IMR-90 (cell line): ENCODE measurements around the gene TMEM190. TPM values are rescaled to one million over a fixed set of nuclear protein-coding genes. Genes with fewer than 3 reads are reported as not detected.

Experiments used
- ATAC-seq: fragments of 200-7000 bp; cut with Tn5 transposase; 2 replicates; pipeline ENCODE4 v1.9.1; 2020; ENCODE audit warnings: low read depth, mild to moderate bottlenecking, moderate library complexity
- BruUV-seq: library from RNA; stranded (reverse); fragments of 400-500 nt; replicated peaks from 2 replicates; lab custom pipeline; 2021; lab: Mats Ljungman, UMichigan
- CTCF ChIA-PET: fragments of 300-600 bp; formaldehyde crosslinking; extraction: SDS; loops from one replicate; lab custom pipeline; 2021; ENCODE audit warnings: antibody characterized with exemption; lab: Yijun Ruan, JAX
- POLR2A ChIA-PET: fragments of 300-600 bp; sonication (Branson Sonifier 250); formaldehyde crosslinking; loops from one replicate; lab custom pipeline; 2022; ENCODE audit warnings: antibody characterized with exemption; ENCODE audit not compliant: unreplicated experiment; lab: Charles Lee
- DNase-seq: peaks from one replicate; pipeline ENCODE4 v3.0.0; 2013
- H2AFZ ChIP-seq: replicated peaks from 2 replicates; pipeline ENCODE3; 2013; ENCODE audit warnings: low read length, mild to moderate bottlenecking; ENCODE audit not compliant: poor library complexity
- H2AK5ac ChIP-seq: 2 replicates; pipeline ENCODE4 v1.6.1; 2013; ENCODE audit warnings: low read depth, low read length, inconsistent platforms
- H2AK9ac ChIP-seq: replicated peaks from 2 replicates; pipeline ENCODE3; 2013; ENCODE audit warnings: mild to moderate bottlenecking, low read depth, low read length, moderate library complexity; ENCODE audit not compliant: poor library complexity
- H2BK120ac ChIP-seq: 2 replicates; pipeline ENCODE4 v1.6.1; 2013; ENCODE audit warnings: low read depth, low read length, inconsistent platforms
- H2BK15ac ChIP-seq: 3 replicates; pipeline ENCODE4 v1.6.1; 2013; ENCODE audit warnings: low read depth, low read length, inconsistent platforms
- H2BK20ac ChIP-seq: 2 replicates; pipeline ENCODE4 v1.6.1; 2013; ENCODE audit warnings: low read depth, mild to moderate bottlenecking, inconsistent platforms, low read length, moderate library complexity
- H2BK5ac ChIP-seq: 2 replicates; pipeline ENCODE4 v1.6.1; 2013; ENCODE audit warnings: mild to moderate bottlenecking, low read depth, low read length, inconsistent platforms; ENCODE audit not compliant: poor library complexity, severe bottlenecking
- H3K14ac ChIP-seq: replicated peaks from 2 replicates; pipeline ENCODE4 v1.6.1; 2013; ENCODE audit warnings: low read depth, low read length, inconsistent platforms
- H3K18ac ChIP-seq: 2 replicates; pipeline ENCODE4 v1.6.1; 2013; ENCODE audit warnings: low read depth, low read length, control low read depth
- H3K23ac ChIP-seq: 2 replicates; pipeline ENCODE4 v1.6.1; 2013; ENCODE audit warnings: low read depth, low read length, inconsistent platforms
- H3K27ac ChIP-seq: 2 replicates; pipeline ENCODE4 v1.5.1; 2013; ENCODE audit warnings: mild to moderate bottlenecking, control low read depth, low read length; ENCODE audit not compliant: insufficient read depth
- H3K27me3 ChIP-seq: 2 replicates; pipeline ENCODE4 v1.6.1; 2013; ENCODE audit warnings: low read length; ENCODE audit not compliant: control insufficient read depth, insufficient read depth
- H3K36me3 ChIP-seq: 2 replicates; pipeline ENCODE4 v1.6.1; 2013; ENCODE audit warnings: low read length, mixed read lengths; ENCODE audit not compliant: control insufficient read depth, insufficient read depth
- H3K4ac ChIP-seq: 2 replicates; pipeline ENCODE4 v1.6.1; 2013; ENCODE audit warnings: low read depth, low read length, inconsistent platforms
- H3K4me1 ChIP-seq: 2 replicates; pipeline ENCODE4 v1.6.1; 2013; ENCODE audit warnings: low read length, mixed read lengths; ENCODE audit not compliant: control insufficient read depth, insufficient read depth
- H3K4me2 ChIP-seq: 2 replicates; pipeline ENCODE4 v1.6.1; 2013; ENCODE audit warnings: low read depth, mild to moderate bottlenecking, control low read depth, low read length, moderate library complexity
- H3K4me3 ChIP-seq: 2 replicates; pipeline ENCODE4 v1.5.1; 2013; ENCODE audit warnings: low read depth, mild to moderate bottlenecking, control low read depth, low read length, moderate library complexity; ENCODE audit not compliant: insufficient read depth
- H3K56ac ChIP-seq: 2 replicates; pipeline ENCODE4 v1.6.1; 2013; ENCODE audit warnings: low read length, inconsistent platforms; ENCODE audit not compliant: insufficient read depth; ENCODE audit errors: extremely low read depth
- H3K79me1 ChIP-seq, 2 experiments: 2 replicates each; pipeline ENCODE4 v1.6.1; 2013; ENCODE audit warnings: low read length in 2 of 2, inconsistent platforms in 1 of 2, low read depth in 1 of 2
- H3K9ac ChIP-seq: 2 replicates; pipeline ENCODE4 v1.6.1; 2013; ENCODE audit warnings: low read depth, low read length, control low read depth
- H3K9me1 ChIP-seq: 2 replicates; pipeline ENCODE4 v1.6.1; 2013; ENCODE audit warnings: low read length, inconsistent platforms; ENCODE audit not compliant: insufficient read depth
- H3K9me3 ChIP-seq: 2 replicates; pipeline ENCODE4 v1.6.1; 2013; ENCODE audit warnings: low read length; ENCODE audit not compliant: control insufficient read depth, insufficient read depth
- H4K20me1 ChIP-seq: 2 replicates; pipeline ENCODE4 v1.6.1; 2013; ENCODE audit warnings: low read length, inconsistent platforms; ENCODE audit not compliant: insufficient read depth
- H4K5ac ChIP-seq: 2 replicates; pipeline ENCODE4 v1.6.1; 2013; ENCODE audit warnings: mild to moderate bottlenecking, low read depth, low read length, control low read depth
- H4K8ac ChIP-seq, 2 experiments: 2 replicates each; pipeline ENCODE4 v1.6.1; 2013; ENCODE audit warnings: low read depth in 2 of 2, low read length in 2 of 2, control low read depth in 1 of 2, inconsistent platforms in 1 of 2
- H4K91ac ChIP-seq: 2 replicates; pipeline ENCODE4 v1.6.1; 2013; ENCODE audit warnings: low read depth, low read length, inconsistent platforms; ENCODE audit not compliant: insufficient read depth
- BHLHE40 ChIP-seq: fragments of 150-350 bp; IDR thresholded peaks from 2 replicates; pipeline ENCODE4 v1.6.1; 2016; ENCODE audit warnings: mild to moderate bottlenecking, low read depth, low read length
- CHD1 ChIP-seq: IDR thresholded peaks from 2 replicates; pipeline ENCODE4 v1.6.1; 2012; ENCODE audit warnings: low read depth, low read length, improper control_type of control experiment
- ELK1 ChIP-seq: fragments of 150-350 bp; IDR thresholded peaks from 2 replicates; pipeline ENCODE4 v1.6.1; 2016; ENCODE audit warnings: low read depth, mild to moderate bottlenecking, low read length, moderate library complexity, borderline replicate concordance
- FOS ChIP-seq: fragments of 150-350 bp; IDR thresholded peaks from 2 replicates; pipeline ENCODE4 v1.6.1; 2016; ENCODE audit warnings: low read depth, low read length
- MAZ ChIP-seq: IDR thresholded peaks from 2 replicates; pipeline ENCODE4 v1.6.1; 2012; ENCODE audit warnings: low read depth, mild to moderate bottlenecking, low read length, improper control_type of control experiment, moderate library complexity, borderline replicate concordance
- MXI1 ChIP-seq: IDR thresholded peaks from 2 replicates; pipeline ENCODE4 v1.6.1; 2012; ENCODE audit warnings: low read depth, mild to moderate bottlenecking, low read length, moderate library complexity, borderline replicate concordance
- NFE2L2 ChIP-seq: fragments of 150-350 bp; IDR thresholded peaks from 2 replicates; pipeline ENCODE4 v1.6.1; 2016; ENCODE audit warnings: low read depth, mild to moderate bottlenecking, low read length
- POLR2A ChIP-seq: IDR thresholded peaks from 2 replicates; pipeline ENCODE4 v1.6.1; 2012; ENCODE audit warnings: mild to moderate bottlenecking, low read depth, low read length
- RAD21 ChIP-seq: IDR thresholded peaks from 2 replicates; pipeline ENCODE4 v1.6.1; 2012; ENCODE audit warnings: low read length, improper control_type of control experiment
- RFX5 ChIP-seq: IDR thresholded peaks from 2 replicates; pipeline ENCODE4 v1.8.0; 2012; ENCODE audit warnings: low read depth, mild to moderate bottlenecking, low read length, moderate library complexity
- SMC3 ChIP-seq: fragments of 150-350 bp; IDR thresholded peaks from 2 replicates; pipeline ENCODE4 v1.6.1; 2016; ENCODE audit warnings: low read depth, mild to moderate bottlenecking, antibody characterized with exemption, low read length, moderate library complexity
- USF2 ChIP-seq: fragments of 150-350 bp; IDR thresholded peaks from 2 replicates; pipeline ENCODE4 v1.6.1; 2017; ENCODE audit warnings: mild to moderate bottlenecking, antibody characterized with exemption, low read length, low read depth
- WGBS, 2 experiments: methylation state at CpG; one replicate each; pipeline versions ENCODE4 v1.1.5 to v1.1.7; 2013; ENCODE audit warnings: missing lambda C conversion rate in 2 of 2; ENCODE audit not compliant: insufficient read length in 1 of 2; ENCODE audit errors: extremely low coverage in 2 of 2; 5-methylcytosine and 5-hydroxymethylcytosine counted together
- dilution Hi-C: fragments of 300-500 bp; cut with HindIII; formaldehyde crosslinking; loops from one replicate; pipeline ENCODE4 v1.14.3; 2018; ENCODE audit warnings: low sequenced_read_pairs; ENCODE audit not compliant: unreplicated experiment
- in situ Hi-C: fragments of 300-500 bp; cut with MboI; formaldehyde crosslinking; loops from 3 replicates; pipeline ENCODE4 v1.14.3; 2019; ENCODE audit warnings: low sequenced_read_pairs, inconsistent platforms, mixed read lengths
- intact Hi-C: fragments of 100-400 bp; cut with micrococcal nuclease; formaldehyde crosslinking; loops from 2 replicates; pipeline ENCODE4 v1.10.0; 2022
- polyA plus RNA-seq, 3 experiments: library from polyadenylated mRNA; depleted of rRNA; stranded (reverse); fragments of >200 nt; gene quantifications; 2 replicates each; pipeline ENCODE4 v1.2.3, GENCODE V29; 2012; ENCODE audit warnings: low replicate concordance in 1 of 3
- total RNA-seq: library from RNA; depleted of rRNA; stranded (reverse); fragments of >200 nt; gene quantifications from 2 replicates; pipeline ENCODE4 v1.2.3, GENCODE V29; 2012

The TMEM190 gene
- total and polyA plus RNA-seq, 2 of the 4 experiments (the other 2 are of a cell fraction): 1.6 TPM; not detected in 1

- no peak overlapping the region for H3K18ac ChIP-seq
- H3K27ac ChIP-seq: no peak overlapping the region; the same call in 1 of the 2 replicates
- no peak overlapping the region for H4K8ac ChIP-seq
- H2BK120ac ChIP-seq: no peak overlapping the region
- H3K79me1 ChIP-seq: peaks cover 1 to 10% of the 10 kb centered on the region in 2 experiments; a peak in 3 of 4 replicates
- H2BK20ac ChIP-seq: no peak overlapping the region
- H4K91ac ChIP-seq: no peak overlapping the region; the same call in 1 of the 2 replicates
- no peak overlapping the region for H3K56ac ChIP-seq
- H3K9me1 ChIP-seq: peaks cover 5% of the 10 kb centered on the region; the same call in 1 of the 2 replicates
- H3K4me2 ChIP-seq: no peak overlapping the region
- H3K23ac ChIP-seq: no peak overlapping the region
- in situ Hi-C loops: no loop called here
- no peaks in the 10 kb centered on the region for H3K36me3 ChIP-seq
- peak overlapping the region; percentile 79; the same call in 1 of the 2 replicates for H2AK5ac ChIP-seq
- H3K4me1 ChIP-seq: peaks cover 22% of the 10 kb centered on the region
- intact Hi-C loops: no loop called here
- no peaks in the 10 kb centered on the region for H3K27me3 ChIP-seq
- TF ChIP-seq ELK1 (no peak), MAZ (no peak), POLR2A (no peak), USF2 (no peak), RFX5 (no peak), FOS (no peak), SMC3 (no peak), BHLHE40 (no peak), RAD21 (no peak), CHD1 (no peak), NFE2L2 (no peak), MXI1 (no peak)
- no peak overlapping the region for H4K5ac ChIP-seq
- no peaks in the 10 kb centered on the region for H3K9me3 ChIP-seq
- no peak overlapping the region for H3K14ac ChIP-seq
- peak overlapping the region; percentile 58 for H2AFZ ChIP-seq
- H3K9ac ChIP-seq: no peak overlapping the region
- ATAC-seq (no peak), DNase-seq (no peak)
- H2BK5ac ChIP-seq: no peak overlapping the region
- H3K4me3 ChIP-seq: no peak overlapping the region
- CTCF ChIA-PET: interaction anchor here (1.3 kb wide), 1 partner anchor 76 kb away, joined by 3 read pairs; no protein-coding TSS in a partner anchor
- POLR2A ChIA-PET: no interaction called here
- no TSS peak for BruUV-seq
- no peaks in the 10 kb centered on the region for H4K20me1 ChIP-seq
- no peak overlapping the region for H3K4ac ChIP-seq
- WGBS, 2 experiments: 47% methylated on average over 27 of the region's 43 CpGs; no CpG with 5 or more reads in 1 of the 2 experiments
- dilution Hi-C loops: no loop called here
- no peak overlapping the region for H2AK9ac ChIP-seq
- no peak overlapping the region for H2BK15ac ChIP-seq
These were observed 918 bp downstream of the TMEM190 start for GRCh38 chr19:55377356-55378131.
